HG03103 (cell line): Measurements from ENCODE around the gene POM121C.
"Not testable (repeated sequence)": the region's sequence is repeated elsewhere in the genome, so short reads cannot be mapped to it uniquely, and the experiment has no call there.

Source experiments
- ATAC-seq: cut with Tn5 transposase; IDR thresholded peaks from one replicate; pipeline ENCODE4 v1.9.1; 2021; ENCODE audit warnings: low read depth; ENCODE audit not compliant: unreplicated experiment

POM121C gene

GRCh38 chr7:75397865-75398264, 88.2 kb downstream of the POM121C start:
- ATAC-seq, result not testable (repeated sequence)

GRCh38 chr7:75395329-75395728, 90.8 kb downstream of the POM121C start, which contains the start of gene TRIM73:
Gene TRIM73, plus strand, starts transcription at chr7:75395629. Its CDS starts 3,305 bp downstream, at chr7:75398934.
- ATAC-seq, result not testable (repeated sequence)

- not testable (repeated sequence) for ATAC-seq
These were observed 92.9 kb downstream of the POM121C start for GRCh38 chr7:75393194-75393593.

DNA sequence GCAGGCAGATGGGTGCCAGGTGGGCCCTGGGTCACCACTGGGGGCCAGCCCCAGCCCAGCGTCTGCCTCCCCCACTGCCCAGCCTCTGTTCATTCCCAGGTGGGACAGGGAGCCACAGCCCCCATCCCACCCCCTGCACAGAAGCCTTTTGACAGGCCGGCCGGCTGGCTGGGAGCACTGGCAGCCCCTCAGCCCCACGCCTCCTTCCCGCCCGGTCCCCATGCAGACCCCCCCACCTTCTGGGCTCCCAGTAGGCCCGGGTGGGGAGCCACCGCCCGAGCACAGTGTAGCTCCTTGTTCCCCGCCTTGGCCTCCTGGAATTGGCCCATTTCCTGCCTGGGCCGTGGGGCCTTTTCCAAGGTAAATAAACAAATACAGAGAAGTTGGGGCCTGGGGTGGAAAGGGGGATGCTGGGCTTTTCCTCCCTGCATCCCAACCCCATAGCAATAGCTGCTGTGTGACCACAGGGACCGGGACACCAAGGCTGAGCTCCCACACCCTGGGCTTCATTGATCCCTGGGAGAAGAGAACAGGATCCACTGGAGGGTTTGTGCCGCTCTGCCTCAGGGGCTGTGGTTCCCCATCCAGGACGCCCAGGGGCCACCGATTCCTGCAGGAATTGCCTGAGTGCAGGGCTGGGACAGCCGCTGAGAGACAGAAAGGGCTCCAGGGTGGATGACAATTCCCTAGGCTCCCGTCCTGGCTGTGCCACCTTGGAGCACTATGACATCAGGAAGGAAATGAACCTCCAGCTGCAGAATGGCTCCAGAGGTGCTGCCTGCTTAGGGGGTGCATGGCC, 111.4 kb downstream of the POM121C start:
- ATAC-seq, result not testable (repeated sequence)

DNA sequence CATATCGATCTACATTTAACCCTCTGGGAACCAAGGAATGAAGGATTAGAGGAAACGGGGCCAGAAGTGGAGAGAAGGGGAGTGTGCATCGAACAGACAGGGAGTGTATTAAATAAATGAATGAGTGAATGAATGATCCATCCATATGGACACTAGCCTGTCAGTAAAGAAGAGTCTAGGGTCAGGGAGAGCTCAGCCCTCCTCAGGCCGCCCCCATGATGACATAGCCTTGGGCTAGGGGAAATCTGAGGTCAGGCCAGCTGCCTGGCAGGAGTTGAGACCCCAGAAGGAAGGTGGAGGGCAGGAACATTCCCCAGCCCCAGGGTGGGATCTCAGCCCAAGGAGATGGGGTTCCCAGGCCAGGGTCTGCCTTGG, 112.0 kb downstream of the POM121C start:
- ATAC-seq, result not testable (repeated sequence)

GRCh38 chr7:75367313-75367712, 118.8 kb downstream of the POM121C start:
- not testable (repeated sequence) for ATAC-seq
